Stimulated activated CD8-positive, alpha-beta memory T cell treated with anti-CD3 and anti-CD28 coated beads, Interleukin-7, amount 100 ng/mL, for 48 hours (primary cell): ENCODE measurements around the gene TENT4A.

Experiments used
- DNase-seq, 2 donors: peaks; one replicate each; pipeline ENCODE4 v3.0.0-alpha.2; 2020; ENCODE audit warnings: low read depth in 1 of 2; ENCODE audit errors: extremely low read depth in 1 of 2

The TENT4A gene

GRCh38 chr5:6730807-6731206, 17.6 kb downstream of the TENT4A start:
- no peak for DNase-seq

GRCh38 chr5:6731465-6732237, 18.4 kb downstream of the TENT4A start:
- no peak for DNase-seq

GRCh38 chr5:6732634-6733410, 19.6 kb downstream of the TENT4A start:
- DNase-seq = no peak

DNA sequence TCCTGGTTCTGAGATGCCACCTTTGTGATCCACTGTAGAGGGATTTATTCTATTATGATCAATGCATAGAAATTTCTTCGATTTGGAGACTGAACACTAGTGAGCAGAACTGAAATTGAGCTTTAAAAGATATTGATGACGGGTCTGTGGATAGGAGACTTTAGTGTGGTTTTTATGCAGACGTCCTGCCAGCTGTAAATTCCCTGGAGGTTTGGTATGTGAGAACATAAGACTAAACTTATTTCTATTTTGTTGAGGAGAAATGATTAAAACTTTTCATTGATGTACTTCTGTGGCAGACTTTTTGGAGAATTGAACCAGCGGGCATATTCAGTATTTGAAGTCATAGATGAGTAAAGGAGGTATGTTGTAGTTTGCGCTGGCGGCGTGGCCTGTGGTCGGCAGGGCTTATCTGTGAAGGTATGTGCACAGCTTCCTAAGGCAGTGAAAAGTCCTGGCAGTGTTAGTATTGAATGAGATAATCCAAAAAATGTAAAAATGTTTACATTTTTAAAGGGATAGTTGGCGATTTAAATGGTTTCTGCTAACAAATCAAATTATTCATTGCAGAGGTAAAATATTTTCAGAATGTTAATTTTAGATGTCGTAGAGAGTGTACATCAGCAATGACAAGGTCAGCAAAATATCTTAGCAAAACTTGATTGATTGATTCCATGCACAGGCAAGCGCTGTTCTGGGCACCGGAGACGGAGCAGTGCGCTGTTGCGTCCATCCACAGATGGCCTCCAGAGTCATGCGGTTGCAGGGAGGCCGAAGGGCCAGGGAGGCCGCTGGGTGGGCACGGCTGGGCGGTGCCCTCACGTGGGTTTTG, 20.4 kb downstream of the TENT4A start:
- no peak for DNase-seq

DNA sequence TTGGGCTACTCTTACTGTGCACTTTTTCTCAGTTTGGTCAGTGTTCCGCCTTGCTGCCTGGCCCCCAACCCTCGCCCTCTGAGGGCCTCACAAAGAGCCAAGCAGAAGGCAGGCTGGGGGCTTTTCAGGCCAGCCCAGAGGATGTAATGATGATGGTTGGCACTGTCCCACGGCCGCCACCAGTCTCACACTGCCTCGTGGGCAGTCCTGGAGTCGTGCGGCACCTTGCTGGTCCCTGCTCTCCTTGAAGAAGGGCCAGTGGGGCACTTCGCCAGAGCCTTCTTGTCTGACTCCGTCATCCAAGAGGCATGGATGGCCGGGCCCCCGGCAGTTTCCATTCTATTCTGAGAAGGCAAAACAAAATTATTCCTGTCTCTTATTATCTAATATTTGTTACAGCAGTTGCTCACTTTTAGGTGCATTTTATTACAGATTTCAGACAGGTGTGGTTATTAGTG, 21.0 kb downstream of the TENT4A start:
- DNase-seq = no peak

DNA sequence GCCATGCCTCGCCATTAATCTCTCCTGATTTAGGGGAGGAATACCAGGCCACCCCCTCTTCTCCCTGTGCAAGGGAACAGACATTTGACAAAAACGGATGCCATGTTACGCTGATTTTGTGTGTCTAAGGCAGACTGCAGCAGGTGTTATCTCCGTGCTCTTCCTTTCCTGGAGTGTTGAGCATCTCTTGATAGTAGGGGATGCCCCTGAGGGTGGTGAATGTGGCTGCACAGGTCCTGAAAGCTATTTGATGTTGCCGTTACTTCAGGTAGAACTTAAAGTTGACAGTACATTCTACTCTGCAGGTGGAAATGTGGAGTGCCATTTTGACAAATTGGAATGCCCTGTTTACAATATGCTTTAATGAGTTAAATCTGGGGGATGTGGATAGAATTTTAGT, 21.5 kb downstream of the TENT4A start:
- DNase-seq = no peak

DNA sequence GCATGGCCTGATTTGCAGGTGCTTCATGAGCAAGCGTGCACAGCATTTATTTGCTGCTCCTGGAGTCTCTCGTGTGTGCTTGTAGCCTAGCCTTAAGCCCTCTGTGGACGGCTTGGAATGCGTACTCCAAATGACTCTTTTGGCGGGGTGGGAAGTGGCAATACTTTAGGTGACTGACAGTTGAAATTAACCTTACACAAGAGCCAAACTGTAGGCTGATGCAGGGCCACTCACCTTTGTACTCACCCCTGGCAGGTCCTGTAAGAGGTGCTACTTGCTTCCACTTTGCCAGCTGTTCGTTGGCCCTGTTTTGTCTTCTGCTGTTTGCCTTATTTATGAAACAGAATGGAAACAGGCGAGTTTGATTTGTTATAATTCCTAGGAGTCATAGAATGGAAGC, 22.9 kb downstream of the TENT4A start:
- DNase-seq = no peak

DNA sequence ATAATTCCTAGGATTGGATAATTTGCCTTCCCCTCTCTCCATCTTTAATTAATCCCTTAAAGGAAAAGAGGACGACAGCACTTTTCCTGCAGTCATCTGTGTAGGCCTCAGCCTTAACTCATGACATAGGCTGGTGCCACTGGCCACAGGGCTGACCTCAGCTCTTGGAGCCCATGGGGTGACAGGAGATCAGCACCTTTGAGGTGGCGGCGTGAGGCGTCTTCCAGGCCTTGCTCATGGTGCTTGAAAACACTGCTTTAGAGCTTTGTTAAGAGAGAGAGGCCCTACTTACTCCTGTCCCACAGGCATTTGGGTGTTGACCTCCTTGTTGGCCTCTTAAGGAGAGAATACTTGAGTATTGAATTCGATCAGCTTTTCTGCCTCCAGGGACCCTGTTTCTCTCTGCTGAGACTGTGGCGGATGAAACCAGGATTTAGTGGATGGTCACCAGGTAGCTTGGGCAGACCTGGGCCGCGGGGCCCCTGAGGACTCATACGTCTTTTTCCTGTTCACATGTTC, 23.4 kb downstream of the TENT4A start:
- DNase-seq = no peak

DNA sequence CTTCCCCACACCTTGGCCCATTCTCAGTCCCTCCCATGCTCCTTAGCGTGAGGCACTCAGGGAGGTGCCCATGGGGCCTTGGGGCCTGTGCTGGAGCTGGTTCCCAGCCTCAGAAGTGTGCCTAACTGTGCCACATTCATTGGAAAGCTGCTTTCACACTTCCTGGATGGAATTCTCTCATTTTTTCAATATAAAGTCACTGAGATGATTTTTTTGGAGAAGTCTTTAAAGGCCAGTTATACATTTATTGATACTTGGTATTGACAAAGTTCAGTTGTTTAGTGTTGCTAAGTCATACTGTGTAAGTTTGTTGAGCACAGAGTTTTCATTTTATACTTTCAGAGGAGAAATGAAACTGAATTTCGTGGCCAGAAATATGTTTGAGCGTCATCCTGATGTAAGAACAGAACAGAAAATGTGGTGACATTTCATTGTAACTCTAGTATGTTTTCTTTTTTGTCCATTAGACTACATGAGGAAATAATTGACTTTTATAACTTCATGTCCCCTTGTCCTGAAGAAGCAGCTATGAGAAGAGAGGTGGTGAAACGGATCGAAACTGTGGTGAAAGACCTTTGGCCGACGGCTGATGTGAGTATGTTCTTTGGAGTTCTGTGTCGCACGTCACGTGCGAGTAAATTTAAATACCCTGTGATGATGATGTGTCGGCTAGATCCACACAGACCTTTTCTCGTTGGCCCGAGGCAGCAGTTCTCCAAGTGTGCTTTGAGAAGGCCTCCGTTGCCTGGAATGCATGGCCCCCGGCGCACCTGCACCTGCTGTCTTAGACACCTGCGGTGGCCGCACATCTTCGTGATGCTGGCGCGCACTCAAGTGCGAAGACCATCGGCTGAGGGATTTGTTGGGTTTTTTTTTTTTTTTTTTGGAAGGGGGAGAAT, 24.1 kb downstream of the TENT4A start:
- DNase-seq = no peak

DNA sequence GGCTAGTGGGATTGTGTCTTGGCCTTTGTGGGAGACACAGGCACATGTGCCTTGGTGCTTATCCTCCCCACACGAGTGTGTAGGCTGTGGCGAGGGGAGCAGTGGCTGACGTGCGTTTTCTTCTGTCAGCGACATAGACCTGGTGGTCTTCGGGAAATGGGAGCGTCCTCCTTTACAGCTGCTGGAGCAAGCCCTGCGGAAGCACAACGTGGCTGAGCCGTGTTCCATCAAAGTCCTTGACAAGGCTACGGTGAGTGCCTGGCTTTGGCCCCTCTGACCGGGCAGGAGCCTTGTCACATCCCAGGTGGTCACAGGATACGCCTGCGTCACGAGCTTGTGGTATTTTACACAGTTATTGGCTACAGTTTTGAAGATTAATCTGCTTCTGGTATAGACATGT, 26.4 kb downstream of the TENT4A start:
- no peak for DNase-seq

GRCh38 chr5:6740586-6741150, 27.4 kb downstream of the TENT4A start:
- no peak for DNase-seq

DNA sequence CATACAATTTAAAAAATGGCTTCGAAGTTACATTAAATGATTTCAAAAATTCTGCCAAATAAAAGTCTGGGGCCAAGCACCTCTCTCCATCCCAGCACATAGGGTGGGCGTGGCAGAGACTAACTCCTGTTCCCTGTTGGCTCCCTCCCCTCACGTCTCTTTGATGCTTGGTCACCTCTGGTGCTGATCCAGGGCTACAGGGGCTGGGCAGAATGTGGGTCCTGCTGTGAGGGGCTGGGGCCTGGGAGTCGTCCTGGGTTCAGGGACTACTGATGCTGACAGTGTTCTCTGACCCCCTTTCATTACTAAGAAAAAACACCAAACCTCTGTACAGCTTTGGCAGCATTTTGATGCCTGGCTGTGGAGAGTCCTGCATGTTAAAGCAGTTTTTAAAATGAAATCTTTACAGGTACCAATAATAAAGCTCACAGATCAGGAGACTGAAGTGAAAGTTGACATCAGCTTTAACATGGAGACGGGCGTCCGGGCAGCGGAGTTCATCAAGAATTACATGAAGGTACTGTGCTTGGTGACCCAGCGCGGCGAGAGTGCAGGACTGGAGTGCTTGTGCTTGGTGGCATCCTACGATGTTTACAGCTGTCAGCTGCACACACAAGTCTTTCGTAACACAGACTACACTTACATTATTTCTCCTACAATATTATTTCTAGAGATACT, 29.0 kb downstream of the TENT4A start:
- DNase-seq = no peak

- no peak for DNase-seq
Observed at GRCh38 chr5:6743161-6743560, 29.9 kb downstream of the TENT4A start.

- no peak for DNase-seq
Observed at GRCh38 chr5:6744841-6745705, 31.8 kb downstream of the TENT4A start.

DNA sequence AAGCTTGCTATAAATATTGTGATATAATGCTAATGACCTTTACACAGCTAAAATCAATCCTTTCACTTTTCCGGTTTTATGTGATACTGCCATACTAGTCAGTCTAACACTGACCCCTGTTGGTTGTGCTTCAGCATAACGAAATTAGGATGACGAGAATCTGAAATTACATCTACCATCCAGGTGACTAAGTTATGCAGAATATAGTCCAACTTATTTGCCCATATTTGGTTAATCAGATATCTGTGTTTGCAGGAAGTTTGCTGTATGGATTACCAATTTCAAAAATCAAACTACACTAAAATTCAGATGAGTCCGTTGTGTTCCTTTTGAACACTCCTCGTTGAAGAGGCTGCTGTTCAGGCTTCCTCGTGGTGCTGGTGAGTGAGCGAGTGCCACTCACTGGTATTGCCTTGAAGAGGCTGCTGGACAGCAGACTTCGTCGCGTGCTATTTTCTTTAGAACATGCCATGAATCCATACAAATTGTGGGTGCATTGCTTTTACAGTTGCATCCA, 32.5 kb downstream of the TENT4A start:
- DNase-seq = no peak

GRCh38 chr5:6746244-6746643, 33.0 kb downstream of the TENT4A start:
- DNase-seq = no peak

DNA sequence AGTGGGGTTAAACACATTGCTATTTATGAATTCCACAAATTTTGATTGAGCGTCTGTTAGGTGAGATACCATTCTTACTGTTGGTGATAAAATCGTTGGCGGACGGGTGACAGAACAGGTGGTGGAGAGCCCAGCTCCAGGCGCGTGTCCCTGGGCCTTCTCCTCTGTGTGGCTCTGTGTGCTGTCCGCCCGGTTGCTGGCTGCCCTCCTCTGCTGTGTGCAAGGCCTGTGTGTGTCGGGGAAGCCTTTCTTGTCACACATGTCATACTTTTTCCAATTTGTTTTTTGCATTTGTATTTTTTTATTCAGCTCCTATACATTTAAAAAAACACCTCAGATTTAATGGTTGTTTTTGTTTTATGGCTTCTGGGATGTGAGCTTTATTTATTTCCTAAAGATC, 33.9 kb downstream of the TENT4A start:
- DNase-seq = no peak

GRCh38 chr5:6748142-6748541, 34.9 kb downstream of the TENT4A start:
- DNase-seq = no peak
